GM21528 (cell line): ENCODE data around the gene PSMB10.

ENCODE experiments used
- ATAC-seq: cut with Tn5 transposase; IDR thresholded peaks from one replicate; pipeline ENCODE4 v1.9.1; 2021; ENCODE audit warnings: mild to moderate bottlenecking, moderate library complexity; ENCODE audit not compliant: unreplicated experiment, low FRiP score

PSMB10 gene

DNA sequence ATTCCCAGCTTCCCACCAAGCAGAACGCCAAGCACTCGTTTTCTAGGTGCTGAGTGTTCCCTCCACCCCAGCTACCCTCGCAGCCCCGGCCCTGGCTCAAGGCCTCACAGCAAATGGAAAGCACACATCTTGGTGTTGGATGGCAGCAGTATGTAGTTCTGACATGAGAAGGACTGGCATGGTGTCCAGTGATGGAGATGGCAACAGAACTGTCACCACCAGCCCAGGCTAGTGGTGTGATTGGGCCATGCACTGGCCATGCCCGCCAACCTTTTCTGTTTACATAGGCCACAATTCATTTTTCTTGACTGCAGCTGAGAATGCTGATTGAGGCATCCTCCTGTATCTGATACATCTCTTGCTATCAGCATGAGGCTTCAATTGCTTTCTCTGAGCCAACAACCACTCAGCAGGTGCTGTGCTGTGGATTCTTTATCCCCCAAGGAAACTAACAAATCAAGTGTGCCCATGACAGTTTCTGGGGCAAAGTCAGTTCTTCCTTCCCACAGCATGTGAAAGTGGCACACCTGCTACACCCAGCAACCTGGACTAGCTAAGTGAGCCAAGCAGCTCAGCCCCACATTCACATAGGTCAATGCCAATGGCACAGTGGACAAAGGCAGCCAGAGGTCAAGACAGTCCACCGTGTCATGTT, 28.0 kb upstream of the PSMB10 start:
- ATAC-seq: no peak

DNA sequence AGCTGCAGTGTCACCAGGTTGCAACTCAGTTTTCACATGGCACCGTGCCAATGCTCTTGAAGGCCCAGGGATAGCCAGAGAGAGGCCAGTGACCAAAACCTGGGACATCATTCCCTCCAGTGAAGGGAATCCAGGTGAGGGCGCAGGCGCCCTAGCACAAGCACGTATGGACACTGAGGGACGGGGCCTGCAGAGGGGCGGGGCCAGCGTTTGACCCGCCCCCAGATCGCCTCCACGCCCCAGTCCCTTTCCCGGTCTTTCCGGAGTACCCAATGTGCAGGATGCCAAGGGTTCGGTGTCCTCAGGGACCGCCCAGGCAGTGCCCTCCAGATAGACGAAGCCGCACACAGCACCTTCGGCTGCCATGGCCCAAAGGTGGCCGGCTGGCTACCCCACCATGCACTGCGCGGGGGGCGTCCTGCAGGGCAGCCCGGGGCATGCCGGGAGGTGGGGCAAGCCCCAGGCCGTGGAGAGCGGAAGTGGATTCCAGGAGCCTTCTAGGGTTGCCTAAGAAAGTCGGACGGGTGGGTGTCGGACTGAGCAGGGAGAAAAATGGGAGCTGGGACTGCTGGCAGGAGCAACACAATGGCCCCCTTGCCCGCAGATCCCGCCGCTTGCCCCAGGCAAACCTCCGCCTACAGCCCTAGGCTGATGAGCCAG, 27.1 kb upstream of the PSMB10 start:
- no peak for ATAC-seq

DNA sequence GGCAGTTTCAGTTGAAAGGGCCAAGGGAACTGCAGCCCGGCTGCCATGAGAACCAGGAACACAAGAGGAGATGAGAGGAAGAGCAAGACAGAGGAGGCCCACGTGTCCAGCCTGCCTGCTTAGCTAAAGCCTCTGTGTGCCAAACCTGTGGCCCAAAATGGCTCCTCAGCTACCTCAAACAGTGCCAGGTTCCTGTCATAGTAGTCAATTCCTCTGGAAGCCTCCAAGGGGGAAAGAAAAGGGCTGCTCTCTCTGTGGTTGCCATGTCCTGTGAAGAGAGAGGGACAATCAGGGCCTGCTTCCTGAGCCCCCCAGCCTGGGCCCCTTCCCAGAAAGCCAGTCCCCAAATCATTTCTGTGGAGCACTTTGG, 26.6 kb upstream of the PSMB10 start:
- no peak for ATAC-seq

DNA sequence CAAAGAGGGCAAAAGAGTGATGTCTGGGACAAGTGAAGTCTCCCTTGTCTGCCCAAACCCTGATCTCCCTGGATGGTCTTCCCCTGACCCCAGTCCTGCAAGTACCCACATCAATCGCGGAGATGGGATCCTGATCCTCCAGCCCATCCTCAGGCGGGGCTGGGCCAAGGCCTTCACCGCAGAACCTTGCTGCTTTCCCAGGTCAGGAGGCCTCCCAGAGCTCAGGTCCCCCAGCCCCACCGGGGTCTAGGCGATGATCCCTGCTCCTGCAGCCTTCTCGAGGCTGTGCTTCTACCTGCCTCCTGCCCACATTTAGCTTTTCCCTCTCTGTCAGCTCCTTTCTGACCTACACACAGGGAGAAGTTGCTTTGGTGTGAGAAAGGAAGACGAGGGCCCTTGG, 25.5 kb upstream of the PSMB10 start:
- no peak for ATAC-seq

DNA sequence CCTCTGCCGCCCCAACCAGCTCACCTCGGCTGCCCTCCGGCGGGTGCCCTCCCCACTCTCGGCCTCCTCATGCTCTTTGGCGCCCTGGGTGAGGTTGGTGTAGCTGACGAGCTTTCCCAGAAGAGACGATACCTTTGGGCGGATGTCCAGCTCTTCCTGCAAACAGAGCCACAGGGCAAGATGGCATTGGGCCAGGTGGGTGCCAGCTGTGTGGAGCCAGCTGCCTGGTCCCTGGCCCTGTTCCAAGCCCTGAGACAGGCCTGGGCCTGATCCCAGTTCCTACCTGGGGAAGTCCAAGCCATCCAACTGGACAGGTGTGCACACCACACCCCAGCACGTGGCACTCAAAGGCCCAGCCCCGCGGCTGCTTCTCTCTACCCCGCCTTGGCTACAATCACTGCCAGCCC, 24.9 kb upstream of the PSMB10 start:
- no peak for ATAC-seq

DNA sequence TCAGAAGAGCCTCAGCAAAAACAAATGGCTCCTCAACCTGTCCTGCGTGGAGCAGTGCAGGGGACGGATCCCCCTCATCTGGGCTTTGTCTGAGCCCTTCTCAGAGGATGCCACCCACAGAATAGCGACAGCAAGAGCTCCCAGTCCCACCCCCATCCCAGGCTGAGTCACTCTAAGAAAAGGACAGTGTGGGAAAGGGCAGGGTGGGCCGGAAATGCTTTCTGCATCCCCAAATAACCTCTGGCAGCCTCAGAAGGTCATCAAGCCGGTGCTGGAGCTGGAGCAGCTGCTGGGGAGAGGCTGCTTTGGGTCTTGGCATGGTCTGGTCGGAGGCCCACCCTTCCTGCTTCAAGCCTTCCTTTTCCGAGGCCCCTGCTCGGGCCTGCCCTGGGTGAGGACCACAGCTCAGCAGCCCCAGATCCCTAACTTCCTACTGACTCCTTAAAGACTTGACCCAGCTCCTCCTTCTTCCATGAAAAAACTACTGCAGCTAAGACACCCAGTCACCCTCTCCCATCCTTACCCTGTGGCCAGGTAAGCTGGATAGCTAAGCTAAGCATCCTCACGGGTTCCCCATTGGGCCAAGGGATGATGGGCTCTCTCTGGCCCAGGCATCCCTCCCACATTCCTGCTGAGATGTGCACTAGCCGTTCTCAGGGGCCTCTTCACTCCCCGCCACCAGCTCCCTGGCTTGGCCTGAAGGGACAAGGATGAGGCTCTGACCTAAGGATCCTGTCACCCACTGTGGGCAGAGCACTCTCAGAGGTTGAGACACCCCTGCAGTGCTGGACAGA, 23.1 kb upstream of the PSMB10 start:
- ATAC-seq: no peak

DNA sequence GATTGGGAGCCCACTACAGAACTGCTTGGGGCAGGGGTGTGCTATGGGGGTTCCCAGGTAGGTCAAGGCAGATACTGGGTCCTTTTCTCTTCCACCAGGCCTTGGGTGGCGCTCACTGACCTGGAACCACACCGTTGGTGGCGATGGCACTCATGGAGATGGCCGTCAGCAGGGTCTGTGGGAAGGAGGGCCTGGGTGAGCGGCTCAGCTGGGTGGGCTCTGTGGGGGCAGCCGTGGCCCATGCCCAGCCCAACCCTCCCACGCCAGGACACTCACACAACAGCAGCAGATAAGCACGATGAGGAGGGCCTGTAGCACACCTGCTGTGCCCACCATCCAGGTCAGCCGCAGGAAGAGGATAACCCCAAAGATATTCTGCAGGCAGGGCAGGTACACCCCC, 21.0 kb upstream of the PSMB10 start:
- ATAC-seq: no peak

DNA sequence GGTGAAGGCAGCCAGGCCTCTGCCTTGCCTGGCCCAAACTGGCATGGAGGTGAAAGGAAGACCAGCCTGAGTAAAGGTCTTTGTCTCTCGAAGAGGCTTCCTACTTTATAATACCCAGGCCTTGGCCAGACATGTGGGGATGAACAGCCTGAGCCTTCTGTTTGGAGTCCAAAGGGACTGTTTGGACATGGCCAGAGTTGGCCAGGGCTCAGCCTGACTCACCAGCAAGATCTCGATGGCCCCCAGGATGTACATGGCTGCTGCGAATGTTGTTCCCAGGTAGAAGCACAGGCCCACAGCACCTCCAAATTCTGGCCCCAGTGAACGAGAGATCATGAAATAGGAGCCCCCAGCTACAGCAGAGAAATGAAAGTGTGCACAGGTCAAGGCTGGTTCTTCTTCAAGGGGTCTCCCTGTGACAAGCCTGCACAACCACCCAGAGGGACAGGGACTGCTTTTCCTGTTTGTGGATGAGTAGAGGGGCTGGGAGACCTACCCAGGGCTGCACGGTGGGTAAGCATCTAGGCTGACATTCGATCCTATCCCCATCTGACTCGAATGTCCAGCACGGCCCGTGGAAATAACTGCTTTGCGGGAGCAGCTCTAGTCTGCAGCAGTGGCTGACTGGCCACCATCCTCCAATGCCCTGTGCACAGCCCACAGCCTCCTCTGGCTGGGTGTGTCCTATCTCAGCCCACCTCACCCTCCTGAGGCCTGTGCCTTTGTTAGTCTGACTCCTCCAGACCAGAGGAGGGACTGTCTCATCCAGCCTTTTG, 18.0 kb upstream of the PSMB10 start:
- ATAC-seq: no peak

DNA sequence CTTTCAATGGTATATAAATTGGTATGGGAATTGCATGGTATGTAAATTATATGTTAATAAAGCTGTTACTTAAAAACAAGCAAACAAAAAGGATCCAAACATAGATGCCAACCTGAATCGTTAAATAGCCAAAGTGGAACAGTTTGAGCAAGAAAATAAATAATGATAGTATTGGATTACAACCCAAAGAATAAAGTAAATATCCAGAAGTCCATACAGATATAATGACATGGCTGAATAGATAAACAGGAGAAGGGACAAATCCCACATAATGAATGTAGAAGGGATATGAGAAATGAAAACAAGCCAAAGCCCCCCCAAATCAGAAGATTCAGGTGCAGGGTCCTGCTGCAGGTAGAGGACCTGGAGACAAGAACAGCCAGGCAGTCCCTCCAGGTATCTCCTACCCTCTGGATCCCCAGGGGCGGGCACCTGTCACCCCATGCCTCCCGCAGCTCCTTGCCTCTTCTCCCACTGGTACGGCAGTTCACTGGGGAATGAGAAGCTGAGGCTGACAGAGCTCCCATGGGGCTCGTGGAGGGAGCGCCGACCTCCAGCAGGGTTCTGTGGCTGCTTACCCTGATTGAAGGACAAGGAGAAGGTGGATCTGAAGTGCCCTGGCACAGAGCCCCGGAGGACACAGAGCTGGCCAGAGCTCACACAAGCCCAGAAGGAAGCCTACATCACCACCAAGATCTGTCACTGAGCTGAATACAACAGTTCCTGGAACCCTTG, 17.2 kb upstream of the PSMB10 start:
- ATAC-seq: no peak

DNA sequence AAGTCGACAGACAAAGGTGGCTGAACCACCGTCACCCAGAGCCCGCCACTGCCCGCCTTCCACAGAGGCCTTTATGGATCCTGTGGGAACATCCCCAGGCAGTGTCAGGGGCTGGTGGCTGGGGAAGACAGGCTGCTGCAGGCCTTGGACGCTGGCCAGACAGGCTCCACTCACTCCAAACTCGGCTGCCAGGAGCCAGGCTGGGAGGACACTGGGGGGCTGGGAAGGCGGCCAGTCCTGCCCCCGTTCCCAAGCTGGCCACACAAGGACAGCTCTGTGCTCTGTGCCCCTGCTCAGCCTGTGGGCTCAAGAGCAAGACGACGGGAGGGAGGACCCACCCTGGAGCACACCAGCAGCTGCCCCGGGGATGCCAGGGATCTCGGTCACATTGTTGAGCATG, 14.8 kb upstream of the PSMB10 start:
- ATAC-seq: no peak

DNA sequence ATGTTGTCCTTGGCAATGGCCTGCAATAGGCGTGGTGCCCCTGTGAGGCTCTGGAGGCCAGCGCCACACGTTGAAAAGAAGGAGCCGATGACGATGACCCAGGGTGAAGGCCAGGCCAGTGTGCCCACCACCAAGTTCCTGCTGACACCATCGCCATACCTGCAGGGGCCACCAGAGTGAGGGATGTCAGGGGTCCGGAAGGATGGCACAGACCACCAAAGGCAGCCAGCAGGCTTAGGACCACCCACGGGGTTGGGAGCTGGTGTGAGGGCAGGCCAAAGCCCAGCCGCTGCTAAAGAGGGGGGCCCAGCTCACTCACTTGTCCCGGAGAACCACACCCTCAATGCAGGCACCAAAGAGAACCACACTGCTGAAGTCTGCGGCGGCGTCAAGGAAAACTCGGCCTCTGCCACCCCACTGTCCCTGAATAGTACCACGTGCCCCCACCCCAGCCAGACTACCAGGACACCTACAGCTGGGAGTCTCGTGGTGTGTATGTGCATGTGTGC, 13.7 kb upstream of the PSMB10 start:
- no peak for ATAC-seq

DNA sequence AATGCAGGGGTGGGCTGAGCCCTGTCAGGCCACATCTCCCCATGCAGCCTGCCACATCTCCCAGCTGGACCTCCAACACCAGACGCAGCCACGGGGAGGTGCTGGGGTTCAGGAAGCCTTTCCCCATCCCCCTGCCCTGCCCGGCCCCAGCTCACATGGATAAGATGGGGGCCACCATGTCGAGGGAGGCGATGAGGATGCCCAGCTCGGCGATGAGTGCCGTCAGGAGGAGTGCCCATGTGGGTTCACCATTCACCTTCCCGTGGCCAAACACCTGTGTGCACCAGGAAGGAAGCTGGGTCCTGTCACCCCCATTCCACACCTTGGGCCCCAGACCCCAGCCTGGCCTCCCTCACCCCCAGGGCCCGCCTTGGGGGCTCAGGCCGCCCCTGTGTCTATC, 13.0 kb upstream of the PSMB10 start:
- ATAC-seq: no peak

DNA sequence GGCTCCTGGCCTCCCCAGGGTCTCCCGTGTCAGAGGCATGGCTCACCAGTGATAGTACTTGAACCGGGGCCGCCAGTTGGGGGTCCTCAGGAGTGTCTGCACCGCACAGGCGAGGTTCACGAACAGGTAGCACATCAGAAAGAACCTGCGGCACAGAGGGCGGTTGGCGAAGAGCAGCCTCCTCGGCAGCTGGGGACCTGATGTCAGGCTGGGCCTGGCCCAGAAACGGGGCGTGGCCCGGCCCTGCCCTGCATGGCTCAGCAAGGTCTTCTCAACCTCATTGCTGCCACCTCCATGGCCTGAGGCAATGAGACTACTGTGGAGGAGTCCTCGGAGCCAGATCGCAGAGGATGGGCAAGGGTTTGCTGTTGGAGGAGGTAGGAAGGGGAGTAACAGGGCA, 11.4 kb upstream of the PSMB10 start:
- ATAC-seq: no peak

DNA sequence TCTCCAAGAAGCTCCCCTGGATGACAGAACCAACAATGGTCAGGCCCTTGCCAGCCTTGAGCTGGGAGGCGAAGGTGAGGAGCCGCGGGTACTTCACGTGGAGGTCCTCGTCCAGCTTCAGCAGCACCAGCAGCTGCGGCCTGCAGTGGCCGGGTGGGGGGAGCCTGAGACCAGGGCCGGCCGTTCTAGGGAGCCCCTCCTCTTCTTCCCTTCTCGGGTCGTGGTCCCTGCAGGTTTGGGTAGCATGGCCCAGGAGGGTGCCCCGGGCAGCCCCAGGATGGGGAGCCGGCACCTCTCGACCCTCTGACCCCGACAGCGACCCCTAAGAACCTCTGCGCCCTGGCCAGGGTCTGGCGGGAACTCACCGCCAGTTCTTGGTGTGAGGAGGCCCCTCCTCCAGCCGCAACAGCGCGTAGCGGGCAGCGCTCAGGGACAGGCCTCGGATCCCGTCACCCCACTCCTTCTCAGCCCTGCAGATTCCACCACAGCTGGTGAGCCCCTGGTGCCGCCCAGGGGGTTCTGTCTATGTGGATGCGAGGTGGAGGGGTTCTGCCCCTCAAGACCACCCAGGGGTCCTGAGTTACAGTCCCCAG, 10.4 kb upstream of the PSMB10 start:
- ATAC-seq: no peak

DNA sequence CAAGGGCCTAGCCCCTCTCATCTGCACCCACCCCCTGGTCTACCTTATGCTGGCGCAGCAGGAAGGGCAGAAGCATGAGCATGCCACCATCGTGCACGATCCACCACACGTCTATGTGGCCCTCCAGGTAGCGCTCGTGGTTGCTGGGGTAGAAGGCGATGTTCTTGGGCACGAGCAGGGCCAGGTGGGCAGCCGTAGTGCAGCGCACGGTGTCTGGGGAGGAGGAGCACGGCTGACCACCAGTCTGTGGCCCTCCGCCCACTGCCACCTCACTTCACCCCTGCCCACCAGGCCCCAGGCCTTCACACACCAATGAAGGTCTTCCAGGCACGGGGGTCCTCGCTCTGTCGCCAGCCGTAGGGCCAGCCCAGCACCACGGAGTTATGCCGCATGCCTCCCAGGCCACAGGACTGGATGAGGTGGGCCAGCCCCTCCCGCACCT, 9.5 kb upstream of the PSMB10 start:
- ATAC-seq: no peak

DNA sequence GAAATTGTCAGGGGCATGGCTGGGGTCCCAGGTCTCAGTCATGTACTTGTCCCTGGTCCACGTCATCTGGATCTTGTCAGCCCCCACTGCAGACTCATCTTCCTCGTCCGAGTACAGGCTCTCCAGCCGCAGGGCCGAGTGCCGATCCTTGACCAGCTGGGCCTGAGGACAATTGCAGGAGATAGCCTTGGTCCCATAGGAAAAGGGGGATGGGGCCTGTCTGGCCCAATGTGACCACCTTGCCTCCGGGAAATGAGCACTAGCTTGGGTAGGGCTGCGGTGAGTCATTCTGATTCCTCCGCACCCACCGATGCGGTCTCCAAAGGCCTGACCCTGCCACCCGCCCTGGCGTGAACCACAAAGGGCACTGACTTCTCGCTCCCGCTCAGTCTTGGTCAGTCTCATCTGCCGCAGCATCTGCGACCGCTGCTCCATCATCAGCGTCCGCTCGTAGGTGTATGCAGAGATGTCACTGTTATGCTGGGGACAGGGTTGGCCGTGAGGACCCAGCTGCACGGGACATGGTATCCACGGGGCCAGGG, 8.8 kb upstream of the PSMB10 start:
- ATAC-seq: no peak

DNA sequence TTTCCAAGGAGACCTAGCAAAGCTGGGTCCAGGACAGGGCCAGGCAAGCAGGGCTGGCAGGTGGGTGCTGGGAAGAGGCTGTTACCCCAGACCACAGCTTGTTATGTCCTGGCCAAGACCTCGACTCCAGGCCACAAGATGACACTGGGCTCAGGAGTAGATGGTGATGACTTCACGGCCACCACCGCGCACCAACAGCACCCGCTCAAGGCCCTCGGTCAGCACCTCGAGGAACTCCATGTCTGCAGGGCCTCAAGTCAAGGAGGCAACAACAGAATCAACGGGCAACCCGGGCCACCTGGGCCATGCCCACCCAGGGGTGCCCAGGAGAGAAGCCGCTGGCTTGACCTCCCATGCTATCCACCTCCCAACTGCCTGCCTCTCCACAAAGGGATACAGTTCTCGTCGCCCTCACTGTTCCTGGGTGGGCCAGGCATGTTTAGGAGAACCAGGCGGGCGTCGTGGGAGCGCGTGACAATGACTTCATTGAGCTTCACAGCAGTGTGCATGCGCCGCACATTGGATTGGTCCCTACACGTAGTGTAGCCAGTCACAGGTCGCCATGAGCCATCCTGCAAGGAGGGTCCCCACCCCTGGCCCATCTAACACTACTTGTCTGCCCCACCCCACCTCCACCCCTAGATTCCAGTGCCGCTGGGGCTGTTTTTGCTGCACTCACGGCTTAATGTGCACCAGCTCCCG, 8.2 kb upstream of the PSMB10 start:
- ATAC-seq: no peak

DNA sequence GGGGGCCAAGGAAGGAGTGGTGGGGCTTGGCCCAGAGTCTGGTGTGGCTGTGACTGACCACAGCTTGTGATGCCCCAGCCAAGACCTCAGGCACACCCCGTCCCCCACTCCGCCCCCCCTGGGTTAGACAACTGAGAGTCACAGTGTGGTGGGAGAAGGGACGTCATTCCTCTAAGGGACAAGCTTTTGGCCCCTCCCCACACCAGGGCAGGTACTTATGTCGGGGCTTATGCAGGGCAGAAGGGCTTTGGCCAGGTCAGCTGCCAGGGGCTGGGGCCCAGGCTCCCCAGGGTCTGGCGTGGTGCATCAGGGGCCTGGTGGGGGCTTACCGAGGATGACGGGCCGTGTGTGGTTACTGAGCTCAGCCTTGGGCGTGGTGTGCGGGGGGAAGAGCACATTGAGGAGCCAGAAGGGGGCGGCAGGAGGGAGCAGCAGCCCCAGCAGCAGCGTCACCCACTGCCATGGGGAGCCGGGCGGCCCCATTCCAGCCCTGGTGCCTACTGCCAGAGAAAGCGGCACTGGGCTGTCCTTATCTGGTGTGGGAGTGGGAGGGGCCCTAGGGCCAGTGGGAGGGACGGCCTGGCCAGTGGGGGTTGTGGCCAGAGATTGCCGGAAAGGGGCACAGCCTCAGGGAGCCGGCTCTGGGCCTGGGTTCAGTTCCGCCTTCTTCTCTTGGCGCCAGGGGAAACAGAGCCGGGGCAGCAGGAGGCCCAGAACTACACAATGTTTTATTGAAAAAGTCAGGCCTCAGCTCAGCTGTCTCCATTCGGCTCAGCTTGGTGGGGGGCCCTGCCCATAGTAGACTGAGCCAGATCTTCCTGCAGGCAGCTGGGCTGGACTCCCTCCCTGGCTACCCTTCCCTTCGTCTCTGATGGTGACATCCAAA, 7.2 kb upstream of the PSMB10 start, which contains the start of gene LCAT:
Gene LCAT (minus strand): TSS at position 502 of the 886 bp plus-strand sequence. CDS start 19 bp downstream, at position 483.
- no peak for ATAC-seq
